ENCODE measurements around the gene BRSK2. TPM values are rescaled to one million over a fixed set of nuclear protein-coding genes. Genes with fewer than 3 reads are reported as not detected.

Gene BRSK2
- total RNA-seq, 6 donors from 2014 or later, result 0.11 to 0.54 (median 0.25) TPM; not detected in 2

- Histone ChIP-seq H3K36me3 (peaks cover 0 to 5% (median 2%) of the 10 kb centered on the region in 4 donors), H3K27me3 (no peaks in the 10 kb centered on the region), H3K4me1 (peaks cover 23 to 36% (median 34%) of the 10 kb centered on the region in 4 donors), H3K9me3 (no peaks in the 10 kb centered on the region), H3K4me3 (no peak overlapping the region), H3K27ac (no peak overlapping the region)
- TF ChIP-seq CTCF (IDR thresholded peaks at IDR 0.05) (no peak), POLR2AphosphoS5 (IDR thresholded peaks at IDR 0.05) (no peak), EP300 (IDR thresholded peaks at IDR 0.05) (no peak), POLR2A (IDR thresholded peaks at IDR 0.05) (no peak)
- DNase-seq, result peak in 1 of 2 donors; percentile 82
- 87 to 91% methylated on average over 46 of the region's 46 CpGs for WGBS, 2 donors
- no peak for ATAC-seq (ENCODE audit: low FRiP score in 2 of 2)
These were observed 72.3 kb downstream of the BRSK2 start for GRCh38 chr11:1461826-1462697.

- no peaks in the 10 kb centered on the region for H3K9me3 ChIP-seq
- WGBS, 2 donors, result 90 to 100% methylated on average over 3 to 8 of the region's 13 CpGs
- H3K27ac ChIP-seq, result no peak overlapping the region
- DNase-seq (peak in 1 of 2 donors; percentile 79), ATAC-seq (ENCODE audit: low FRiP score in 2 of 2) (no peak)
- H3K4me1 ChIP-seq, result peaks cover 23 to 36% (median 34%) of the 10 kb centered on the region in 4 donors
- peaks cover 0 to 10% (median 2%) of the 10 kb centered on the region in 4 donors for H3K36me3 ChIP-seq
- TF ChIP-seq CTCF (IDR thresholded peaks at IDR 0.05) (no peak), EP300 (IDR thresholded peaks at IDR 0.05) (no peak), POLR2A (IDR thresholded peaks at IDR 0.05) (no peak), POLR2AphosphoS5 (IDR thresholded peaks at IDR 0.05) (no peak)
- H3K27me3 ChIP-seq, result no peaks in the 10 kb centered on the region
- H3K4me3 ChIP-seq, result no peak overlapping the region
These were observed 72.9 kb downstream of the BRSK2 start for GRCh38 chr11:1462698-1462975.

- no peak for TF ChIP-seq POLR2A (IDR thresholded peaks at IDR 0.05)
- TF ChIP-seq CTCF (IDR thresholded peaks at IDR 0.05), result no peak
- no peak for TF ChIP-seq POLR2AphosphoS5 (IDR thresholded peaks at IDR 0.05)
- no peak for TF ChIP-seq EP300 (IDR thresholded peaks at IDR 0.05)
- WGBS, 2 donors, result 97 to 98% methylated on average over 6 to 10 of the region's 16 CpGs
- H3K27ac ChIP-seq, result no peak overlapping the region
- H3K9me3 ChIP-seq, result no peaks in the 10 kb centered on the region
- H3K4me3 ChIP-seq, result no peak overlapping the region
- peaks cover 0 to 11% (median 4%) of the 10 kb centered on the region in 4 donors for H3K36me3 ChIP-seq
- no peak for ATAC-seq (ENCODE audit: low FRiP score in 2 of 2)
- H3K4me1 ChIP-seq, result peaks cover 23 to 33% (median 32%) of the 10 kb centered on the region in 4 donors
- no peaks in the 10 kb centered on the region for H3K27me3 ChIP-seq
- peak in 1 of 2 donors; percentile 72 for DNase-seq
These were observed 73.3 kb downstream of the BRSK2 start for GRCh38 chr11:1463056-1463455.

DNA sequence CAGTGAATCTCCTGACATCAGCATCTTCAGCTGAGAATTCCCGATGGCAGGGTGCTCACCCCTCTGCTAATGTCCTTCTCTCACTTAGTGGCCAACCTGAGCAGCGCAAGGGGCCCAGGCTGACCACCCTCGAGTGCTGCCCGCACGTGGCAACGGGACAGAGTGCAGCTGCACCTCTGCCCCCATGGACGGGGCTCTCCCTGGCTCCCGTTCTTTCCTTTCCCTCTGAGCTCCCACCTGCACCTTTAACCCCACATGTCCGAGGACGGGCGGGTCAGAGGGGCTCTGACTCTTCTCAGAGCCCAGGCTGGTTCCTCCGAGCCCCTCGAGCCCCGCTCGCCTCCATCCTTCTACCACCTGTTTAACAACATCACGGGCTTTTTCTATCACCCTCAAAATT, 77.0 kb downstream of the BRSK2 start:
- no peak for TF ChIP-seq CTCF (IDR thresholded peaks at IDR 0.05)
- no peaks in the 10 kb centered on the region for H3K9me3 ChIP-seq
- no peak for ATAC-seq (ENCODE audit: low FRiP score in 2 of 2)
- H3K27ac ChIP-seq, result no peak overlapping the region
- 92 to 94% methylated on average over 15 to 16 of the region's 16 CpGs for WGBS, 2 donors
- H3K4me1 ChIP-seq, result no peaks in the 10 kb centered on the region
- no peaks in the 10 kb centered on the region for H3K27me3 ChIP-seq
- peak in 1 of 2 donors; percentile 61 for DNase-seq
- H3K4me3 ChIP-seq, result no peak overlapping the region
- H3K36me3 ChIP-seq, result peaks cover 4 to 48% (median 35%) of the 10 kb centered on the region in 4 donors

GRCh38 chr11:1467270-1467669, 77.5 kb downstream of the BRSK2 start:
- ATAC-seq (ENCODE audit: low FRiP score in 2 of 2), result no peak
- TF ChIP-seq POLR2AphosphoS5 (IDR thresholded peaks at IDR 0.05) (no peak), EP300 (IDR thresholded peaks at IDR 0.05) (no peak), POLR2A (IDR thresholded peaks at IDR 0.05) (no peak), CTCF (IDR thresholded peaks at IDR 0.05) (no peak)
- no peak overlapping the region for H3K4me3 ChIP-seq
- WGBS, 2 donors, result 89 to 91% methylated on average over 9 of the region's 9 CpGs
- no peaks in the 10 kb centered on the region for H3K27me3 ChIP-seq
- H3K27ac ChIP-seq, result no peak overlapping the region
- peaks cover 4 to 53% (median 38%) of the 10 kb centered on the region in 4 donors for H3K36me3 ChIP-seq
- peak in 1 of 2 donors; percentile 40 for DNase-seq
- no peaks in the 10 kb centered on the region for H3K9me3 ChIP-seq
- H3K4me1 ChIP-seq, result no peaks in the 10 kb centered on the region

All from upper lobe of left lung (tissue), 6 donors.